ENCODE data around the gene LPCAT1. TPM values are rescaled to one million over a fixed set of nuclear protein-coding genes. Genes with fewer than 3 reads are reported as not detected.

The LPCAT1 gene
- total RNA-seq, 4 donors from 2014 or later = 23.4 to 45.3 (median 26.8) TPM

DNA sequence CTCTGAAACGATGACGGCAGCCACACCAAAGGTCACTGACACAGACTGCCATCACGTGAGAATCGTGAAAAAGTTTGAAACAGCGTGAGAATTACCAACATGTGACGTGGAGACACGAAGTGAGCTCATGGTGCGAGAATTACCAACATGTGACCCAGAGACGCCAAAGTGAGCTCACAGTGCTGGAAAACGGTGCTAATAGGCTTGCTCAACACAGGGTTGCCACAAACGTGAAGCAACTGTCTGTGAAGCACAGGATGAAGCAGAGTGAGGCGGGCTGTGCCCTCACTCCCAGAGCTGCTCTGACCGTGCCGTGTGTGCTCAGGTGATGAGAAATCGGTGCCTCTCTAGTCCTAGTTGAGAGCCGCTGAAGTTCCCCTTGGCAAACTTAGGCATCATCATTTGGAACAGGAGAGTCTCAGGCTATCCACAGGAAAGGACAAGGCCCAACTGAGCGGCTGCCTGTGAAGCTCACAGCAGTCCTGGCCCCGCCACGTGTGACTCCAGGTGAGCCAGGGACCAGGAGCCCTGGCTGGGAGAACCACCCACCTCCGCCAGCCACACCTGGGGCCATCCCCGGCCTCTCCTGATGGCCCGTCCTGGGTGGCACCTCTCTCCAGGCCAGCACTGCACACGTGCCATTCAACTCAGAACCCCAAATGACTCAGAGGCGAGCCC is 48.8 kb downstream of the LPCAT1 start:
- Histone ChIP-seq H3K27ac (no peak overlapping the region), H3K9me3 (no peaks in the 10 kb centered on the region), H3K36me3 (peaks cover 0 to 71% (median 6%) of the 10 kb centered on the region in 3 donors), H3K4me3 (no peak overlapping the region), H3K4me1 (peaks cover 0 to 10% (median 0%) of the 10 kb centered on the region in 4 donors), H3K27me3 (no peaks in the 10 kb centered on the region)
- TF ChIP-seq, protein P1, sequence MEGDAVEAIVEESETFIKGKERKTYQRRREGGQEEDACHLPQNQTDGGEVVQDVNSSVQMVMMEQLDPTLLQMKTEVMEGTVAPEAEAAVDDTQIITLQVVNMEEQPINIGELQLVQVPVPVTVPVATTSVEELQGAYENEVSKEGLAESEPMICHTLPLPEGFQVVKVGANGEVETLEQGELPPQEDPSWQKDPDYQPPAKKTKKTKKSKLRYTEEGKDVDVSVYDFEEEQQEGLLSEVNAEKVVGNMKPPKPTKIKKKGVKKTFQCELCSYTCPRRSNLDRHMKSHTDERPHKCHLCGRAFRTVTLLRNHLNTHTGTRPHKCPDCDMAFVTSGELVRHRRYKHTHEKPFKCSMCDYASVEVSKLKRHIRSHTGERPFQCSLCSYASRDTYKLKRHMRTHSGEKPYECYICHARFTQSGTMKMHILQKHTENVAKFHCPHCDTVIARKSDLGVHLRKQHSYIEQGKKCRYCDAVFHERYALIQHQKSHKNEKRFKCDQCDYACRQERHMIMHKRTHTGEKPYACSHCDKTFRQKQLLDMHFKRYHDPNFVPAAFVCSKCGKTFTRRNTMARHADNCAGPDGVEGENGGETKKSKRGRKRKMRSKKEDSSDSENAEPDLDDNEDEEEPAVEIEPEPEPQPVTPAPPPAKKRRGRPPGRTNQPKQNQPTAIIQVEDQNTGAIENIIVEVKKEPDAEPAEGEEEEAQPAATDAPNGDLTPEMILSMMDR (IDR thresholded peaks at IDR 0.05) = no peak
- TF ChIP-seq POLR2A (IDR thresholded peaks at IDR 0.05) (no peak), EP300 (IDR thresholded peaks at IDR 0.05) (no peak)
- DNase-seq (ENCODE audit: low spot score in 2 of 2) = no peak
- 94 to 95% methylated on average over 21 to 23 of the region's 24 CpGs for WGBS, 2 donors

DNA sequence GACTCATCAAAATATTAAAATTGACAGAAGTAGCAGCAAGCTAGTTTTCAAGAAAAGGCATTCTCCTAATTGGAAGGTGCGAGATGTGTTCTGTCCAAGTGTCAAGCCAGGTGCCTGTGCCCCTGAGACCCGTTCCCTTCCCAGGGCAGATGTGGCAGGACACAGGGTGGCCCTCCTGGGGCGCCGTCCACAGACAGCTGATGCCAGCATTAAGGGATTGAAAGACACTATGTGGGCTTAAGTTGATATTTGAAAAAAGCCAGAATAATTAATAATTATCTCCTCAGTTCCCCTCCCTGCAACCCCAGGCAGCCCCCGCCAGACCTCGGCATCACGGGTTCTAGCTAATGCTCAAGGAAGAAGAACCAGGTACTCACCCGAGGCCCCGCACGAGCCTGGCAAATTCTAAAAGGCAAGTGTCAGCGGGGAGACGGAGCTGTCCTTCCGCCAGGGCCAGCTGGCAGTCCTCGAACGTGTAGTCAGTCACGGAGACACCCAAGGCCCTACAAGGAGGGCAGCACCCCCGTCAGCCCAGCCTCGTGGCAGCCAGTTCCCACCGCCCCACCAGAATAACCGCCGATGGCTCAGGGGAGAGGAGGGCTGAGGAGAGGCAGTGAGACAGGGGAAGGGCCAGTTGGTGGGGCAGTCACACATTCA is 49.4 kb downstream of the LPCAT1 start:
- TF ChIP-seq EP300 (IDR thresholded peaks at IDR 0.05) (no peak), POLR2A (IDR thresholded peaks at IDR 0.05) (no peak)
- TF ChIP-seq, protein P1 (IDR thresholded peaks at IDR 0.05) = no peak
- 91 to 93% methylated on average over 16 to 21 of the region's 21 CpGs for WGBS, 2 donors
- H3K27me3 ChIP-seq = no peaks in the 10 kb centered on the region
- peaks cover 0 to 3% (median 0%) of the 10 kb centered on the region in 4 donors for H3K4me1 ChIP-seq
- no peaks in the 10 kb centered on the region for H3K9me3 ChIP-seq
- DNase-seq (ENCODE audit: low spot score in 2 of 2) = no peak
- H3K36me3 ChIP-seq = peaks cover 0 to 78% (median 6%) of the 10 kb centered on the region in 3 donors
- no peak overlapping the region for H3K4me3 ChIP-seq
- no peak overlapping the region for H3K27ac ChIP-seq

DNA sequence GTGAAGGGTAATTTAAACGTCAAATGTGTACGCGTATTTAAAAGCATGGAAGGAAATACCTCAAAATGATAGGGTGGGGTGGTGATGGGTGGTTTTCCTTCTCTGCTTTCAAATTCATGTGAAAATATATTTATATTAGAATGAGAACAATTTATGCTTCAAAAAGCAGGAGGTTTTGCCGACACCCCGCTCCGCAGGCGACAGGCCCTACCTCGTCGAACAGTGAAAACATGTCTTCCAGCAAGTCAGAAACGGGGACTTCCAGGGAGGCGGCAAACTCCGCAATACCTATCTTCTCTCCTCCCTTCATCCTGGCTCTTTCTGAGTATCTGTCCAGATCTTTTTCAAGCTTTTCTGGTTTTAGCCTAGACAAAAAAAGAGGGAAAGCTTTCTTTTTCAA is 50.0 kb downstream of the LPCAT1 start:
- Histone ChIP-seq H3K9me3 (no peaks in the 10 kb centered on the region), H3K4me3 (no peak overlapping the region), H3K27ac (no peak overlapping the region), H3K27me3 (no peaks in the 10 kb centered on the region), H3K4me1 (no peaks in the 10 kb centered on the region), H3K36me3 (peaks cover 0 to 78% (median 6%) of the 10 kb centered on the region in 3 donors)
- 96 to 97% methylated on average over 12 of the region's 12 CpGs for WGBS, 2 donors
- TF ChIP-seq, protein P1 (IDR thresholded peaks at IDR 0.05) = no peak
- TF ChIP-seq EP300 (IDR thresholded peaks at IDR 0.05) (no peak), POLR2A (IDR thresholded peaks at IDR 0.05) (no peak)
- no peak for DNase-seq (ENCODE audit: low spot score in 2 of 2)

DNA sequence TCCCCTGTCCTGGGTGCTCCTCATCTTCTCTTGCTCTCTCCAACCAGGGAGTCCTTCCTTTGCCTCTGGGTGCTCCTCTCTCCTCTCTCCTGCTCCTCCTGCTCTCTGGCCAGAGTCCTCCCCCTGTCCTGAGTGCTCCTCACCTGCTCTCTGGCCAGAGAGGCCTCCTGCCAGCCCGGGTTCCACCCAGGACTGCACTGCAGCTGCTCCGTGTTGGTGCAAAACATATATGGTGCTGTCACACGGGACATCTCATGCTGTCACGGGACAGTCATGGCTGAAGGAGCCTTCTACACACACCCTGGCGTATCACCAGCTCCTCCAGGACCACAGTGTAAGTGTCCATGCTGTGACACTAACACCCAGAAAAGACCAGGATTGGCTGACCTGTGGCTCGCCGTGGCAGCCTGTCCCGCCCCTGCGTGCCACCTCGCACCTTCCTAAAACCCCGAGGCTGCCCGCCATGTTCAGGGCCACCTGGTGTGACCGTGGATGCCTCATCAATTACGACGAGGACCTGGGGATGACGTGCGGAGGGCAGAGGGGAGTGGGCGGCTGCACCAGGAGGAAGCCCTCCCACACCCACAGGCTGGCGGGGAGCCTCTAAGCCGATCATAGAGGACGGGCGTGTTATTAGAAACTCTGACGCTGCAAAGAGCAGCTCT is 50.7 kb downstream of the LPCAT1 start:
- Histone ChIP-seq H3K4me3 (no peak overlapping the region), H3K27ac (no peak overlapping the region), H3K4me1 (no peaks in the 10 kb centered on the region), H3K27me3 (no peaks in the 10 kb centered on the region), H3K9me3 (no peaks in the 10 kb centered on the region), H3K36me3 (peaks cover 0 to 74% (median 6%) of the 10 kb centered on the region in 3 donors)
- WGBS, 2 donors = 93 to 97% methylated on average over 21 to 23 of the region's 23 CpGs
- TF ChIP-seq EP300 (IDR thresholded peaks at IDR 0.05) (no peak), POLR2A (IDR thresholded peaks at IDR 0.05) (no peak)
- TF ChIP-seq, protein P1 (IDR thresholded peaks at IDR 0.05) = no peak
- no peak for DNase-seq (ENCODE audit: low spot score in 2 of 2)

All from tibial nerve (tissue), 4 donors.